HG03095 (cell line): ENCODE data around the gene TSHZ2.
"Not testable (repeated sequence)": the region's sequence is repeated elsewhere in the genome, so short reads cannot be mapped to it uniquely, and the experiment has no call there.

Source experiments
- ATAC-seq: cut with Tn5 transposase; IDR thresholded peaks from one replicate; pipeline ENCODE4 v1.9.1; 2021; ENCODE audit warnings: moderate library complexity; ENCODE audit not compliant: unreplicated experiment

The TSHZ2 gene

GRCh38 chr20:52963131-52963530 lies 9.0 kb upstream of the TSHZ2 start:
- no peak for ATAC-seq

GRCh38 chr20:52964131-52964530 lies 8.0 kb upstream of the TSHZ2 start:
- no peak for ATAC-seq

GRCh38 chr20:52965380-52965779 lies 6.8 kb upstream of the TSHZ2 start:
- no peak for ATAC-seq

- no peak for ATAC-seq
These were observed 6.3 kb upstream of the TSHZ2 start for GRCh38 chr20:52965819-52966218.

GRCh38 chr20:52966543-52966942 lies 5.6 kb upstream of the TSHZ2 start:
- not testable (repeated sequence) for ATAC-seq

GRCh38 chr20:52971498-52972189 lies 514 bp upstream of the TSHZ2 start:
- no peak for ATAC-seq

- ATAC-seq: no peak
These were observed 1.0 kb downstream of the TSHZ2 start for GRCh38 chr20:52972965-52973819.

- no peak for ATAC-seq
These were observed 2.0 kb downstream of the TSHZ2 start for GRCh38 chr20:52974179-52974594.

GRCh38 chr20:52975029-52975732 lies 3.0 kb downstream of the TSHZ2 start:
- ATAC-seq: no peak

- no peak for ATAC-seq
These were observed 3.8 kb downstream of the TSHZ2 start for GRCh38 chr20:52975803-52976531.

- no peak for ATAC-seq
These were observed 6.7 kb downstream of the TSHZ2 start for GRCh38 chr20:52978851-52979250.

GRCh38 chr20:52981051-52981450 lies 8.9 kb downstream of the TSHZ2 start:
- ATAC-seq: no peak

- ATAC-seq: no peak
These were observed 11.7 kb downstream of the TSHZ2 start for GRCh38 chr20:52983726-52984450.

GRCh38 chr20:52984451-52984810 lies 12.3 kb downstream of the TSHZ2 start:
- no peak for ATAC-seq

- ATAC-seq: no peak
These were observed 13.5 kb downstream of the TSHZ2 start for GRCh38 chr20:52985687-52986086.

GRCh38 chr20:52987295-52987694 lies 15.1 kb downstream of the TSHZ2 start:
- ATAC-seq: no peak

GRCh38 chr20:52991830-52992229 lies 19.7 kb downstream of the TSHZ2 start:
- ATAC-seq: no peak

GRCh38 chr20:52992632-52993031 lies 20.5 kb downstream of the TSHZ2 start:
- ATAC-seq: no peak

GRCh38 chr20:52993076-52993475 lies 20.9 kb downstream of the TSHZ2 start:
- ATAC-seq: no peak

- no peak for ATAC-seq
These were observed 22.2 kb downstream of the TSHZ2 start for GRCh38 chr20:52994184-52994970.
